Mesenchymal stem cell (in vitro differentiated cells and primary cell): ENCODE data around the gene CD1B.

Experiments used
- DNase-seq: peaks from one replicate; pipeline ENCODE4 v3.0.0-alpha.2; 2013
- H2AFZ ChIP-seq: one replicate; pipeline ENCODE4 v1.6.1; 2013; ENCODE audit warnings: low read depth, mild to moderate bottlenecking, control low read depth, inconsistent platforms, low read length, moderate library complexity
- H2AK5ac ChIP-seq: 2 replicates; pipeline ENCODE4 v1.6.1; 2013; ENCODE audit warnings: low read length, moderate library complexity, mild to moderate bottlenecking, inconsistent platforms; ENCODE audit not compliant: severe bottlenecking
- H2BK120ac ChIP-seq: one replicate; pipeline ENCODE4 v1.6.1; 2013; ENCODE audit warnings: low read depth, mild to moderate bottlenecking, inconsistent platforms, low read length, moderate library complexity
- H2BK12ac ChIP-seq, 2 experiments: one replicate each; pipeline ENCODE4 v1.6.1; 2013; ENCODE audit warnings: inconsistent platforms in 2 of 2, low read length in 2 of 2, mild to moderate bottlenecking in 2 of 2, moderate library complexity in 2 of 2, control low read depth in 1 of 2
- H2BK15ac ChIP-seq: one replicate; pipeline ENCODE4 v1.6.1; 2013; ENCODE audit warnings: mild to moderate bottlenecking, low read depth, inconsistent platforms; ENCODE audit not compliant: poor library complexity, severe bottlenecking
- H2BK5ac ChIP-seq: 2 replicates; pipeline ENCODE4 v1.6.1; 2013; ENCODE audit warnings: low read depth, mild to moderate bottlenecking, low read length, control low read depth, inconsistent platforms; ENCODE audit not compliant: poor library complexity, severe bottlenecking
- H3K14ac ChIP-seq, 2 experiments: one replicate each; pipeline ENCODE4 v1.6.1; 2013; ENCODE audit warnings: inconsistent platforms in 2 of 2, low read length in 2 of 2, control low read depth in 1 of 2, mild to moderate bottlenecking in 1 of 2, moderate library complexity in 1 of 2
- H3K18ac ChIP-seq, 2 experiments: one replicate each; pipeline ENCODE4 v1.6.1; 2013; ENCODE audit warnings: inconsistent platforms in 2 of 2, low read length in 2 of 2, control low read depth in 1 of 2, low read depth in 1 of 2, mild to moderate bottlenecking in 1 of 2
- H3K23ac ChIP-seq, 2 experiments: one replicate each; pipeline ENCODE4 v1.6.1; 2013; ENCODE audit warnings: inconsistent platforms in 2 of 2, low read length in 2 of 2, mild to moderate bottlenecking in 2 of 2, moderate library complexity in 2 of 2, control low read depth in 1 of 2
- H3K27ac ChIP-seq: 2 replicates; pipeline ENCODE4 v1.5.1; 2013; ENCODE audit warnings: mild to moderate bottlenecking, moderate library complexity, low read length, control low read depth, inconsistent platforms; ENCODE audit not compliant: poor library complexity, severe bottlenecking
- H3K27me3 ChIP-seq, 2 experiments: 2 replicates each; pipeline versions ENCODE4 v1.6.1 to v1.7.0; 2013; ENCODE audit warnings: low read length in 2 of 2, mild to moderate bottlenecking in 2 of 2, moderate library complexity in 2 of 2, control low read depth in 1 of 2, inconsistent platforms in 1 of 2; ENCODE audit not compliant: control insufficient read depth in 1 of 2, insufficient read depth in 1 of 2
- H3K36me3 ChIP-seq, 2 experiments: 2 replicates each; pipeline versions ENCODE4 v1.6.1 to v1.7.0; 2013; ENCODE audit warnings: low read length in 2 of 2, control low read depth in 1 of 2, inconsistent platforms in 1 of 2, low read depth in 1 of 2, mild to moderate bottlenecking in 1 of 2; ENCODE audit not compliant: insufficient read depth in 2 of 2, control insufficient read depth in 1 of 2
- H3K4ac ChIP-seq, 2 experiments: one replicate each; pipeline ENCODE4 v1.6.1; 2013; ENCODE audit warnings: inconsistent platforms in 2 of 2, low read length in 2 of 2, mild to moderate bottlenecking in 2 of 2, moderate library complexity in 2 of 2, control low read depth in 1 of 2, low read depth in 1 of 2
- H3K4me1 ChIP-seq: 2 replicates; pipeline ENCODE4 v1.6.1; 2013; ENCODE audit warnings: low read depth, low read length, control low read depth; ENCODE audit not compliant: control insufficient read depth, insufficient read depth
- H3K4me2 ChIP-seq: 2 replicates; pipeline ENCODE4 v1.6.1; 2013; ENCODE audit warnings: low read length, mild to moderate bottlenecking, inconsistent platforms; ENCODE audit not compliant: poor library complexity, severe bottlenecking
- H3K4me3 ChIP-seq, 2 experiments: 2 replicates each; pipeline versions ENCODE4 v1.5.1 to v1.7.0; 2013; ENCODE audit warnings: low read length in 2 of 2, mild to moderate bottlenecking in 2 of 2, control low read depth in 1 of 2, low read depth in 1 of 2; ENCODE audit not compliant: insufficient read depth in 1 of 2
- H3K79me1 ChIP-seq: replicated peaks from 2 replicates; pipeline ENCODE4 v1.6.1; 2013; ENCODE audit warnings: mild to moderate bottlenecking, control low read depth, low read length, inconsistent platforms; ENCODE audit not compliant: poor library complexity, severe bottlenecking
- H3K9ac ChIP-seq: 2 replicates; pipeline ENCODE4 v1.7.0; 2013; ENCODE audit warnings: mild to moderate bottlenecking, low read length, moderate library complexity
- H3K9me3 ChIP-seq: 2 replicates; pipeline ENCODE4 v1.7.0; 2013; ENCODE audit warnings: mild to moderate bottlenecking, low read length; ENCODE audit not compliant: control insufficient read depth
- H4K8ac ChIP-seq: one replicate; pipeline ENCODE4 v1.6.1; 2013; ENCODE audit warnings: inconsistent platforms, mild to moderate bottlenecking, low read length, moderate library complexity
- H4K91ac ChIP-seq: one replicate; pipeline ENCODE4 v1.6.1; 2013; ENCODE audit warnings: mild to moderate bottlenecking, low read length, inconsistent platforms
- WGBS: methylation state at CpG from one replicate; pipeline ENCODE4 v1.1.7; 2013; ENCODE audit warnings: mixed read lengths; 5-methylcytosine and 5-hydroxymethylcytosine counted together

The CD1B gene

DNA sequence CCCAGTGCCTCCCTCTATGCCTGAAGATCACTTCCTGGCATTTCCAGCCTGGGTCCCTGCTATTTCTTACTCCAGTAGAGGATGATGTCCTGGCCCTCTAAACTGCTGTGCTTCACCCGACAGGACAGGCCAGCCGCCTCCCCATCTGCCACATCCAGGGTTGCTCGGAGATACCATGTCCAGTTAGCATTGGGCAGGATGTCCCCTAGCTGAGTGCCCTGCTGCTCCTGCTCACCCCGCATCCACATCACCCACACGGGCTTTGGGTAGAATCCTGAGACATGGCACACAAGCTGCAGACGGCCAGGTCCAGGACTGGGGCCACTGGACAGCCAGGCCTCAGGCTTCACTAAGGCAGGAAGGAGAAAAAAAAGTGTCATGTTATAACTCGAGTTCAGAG is 2.0 kb downstream of the CD1B start:
- no peak overlapping the region for H2BK120ac ChIP-seq
- no peaks in the 10 kb centered on the region for H3K9me3 ChIP-seq
- no peak overlapping the region for H4K8ac ChIP-seq
- H3K18ac ChIP-seq: no peak overlapping the region
- H3K27me3 ChIP-seq: no peaks in the 10 kb centered on the region
- H3K4me3 ChIP-seq: no peak overlapping the region
- 78% methylated on average over 6 of the region's 7 CpGs for WGBS
- H3K4ac ChIP-seq: no peak overlapping the region
- H3K36me3 ChIP-seq: no peaks in the 10 kb centered on the region
- H2BK5ac ChIP-seq: no peak overlapping the region
- H3K14ac ChIP-seq: no peak overlapping the region
- DNase-seq: no peak
- H3K4me2 ChIP-seq: no peak overlapping the region
- H2AK5ac ChIP-seq: no peak overlapping the region
- H3K4me1 ChIP-seq: no peaks in the 10 kb centered on the region
- no peak overlapping the region for H3K27ac ChIP-seq
- H4K91ac ChIP-seq: no peak overlapping the region
- H2AFZ ChIP-seq: no peak overlapping the region
- H2BK12ac ChIP-seq: no peak overlapping the region
- H3K23ac ChIP-seq: no peak overlapping the region
- H3K9ac ChIP-seq: no peak overlapping the region
- no peaks in the 10 kb centered on the region for H3K79me1 ChIP-seq
- no peak overlapping the region for H2BK15ac ChIP-seq

DNA sequence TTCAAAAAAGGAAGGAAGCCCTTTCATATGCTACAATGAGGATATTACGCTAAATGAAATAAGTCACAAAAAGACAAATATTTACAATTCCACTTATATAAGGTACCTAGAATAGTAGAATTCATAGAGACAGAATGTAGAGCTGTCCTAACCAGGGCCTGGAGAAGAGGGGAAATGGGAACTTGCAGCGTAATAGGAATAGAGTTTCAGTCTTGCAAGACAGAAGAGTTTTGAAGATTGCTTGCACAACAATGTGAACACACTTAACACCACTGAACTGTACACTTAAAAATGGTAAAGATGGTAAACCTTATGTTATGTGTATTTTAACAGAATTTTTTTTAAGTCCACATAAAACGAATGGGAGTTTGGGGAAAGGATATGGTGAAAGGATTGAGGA is 2.9 kb downstream of the CD1B start:
- H3K23ac ChIP-seq: no peak overlapping the region
- H3K9ac ChIP-seq: no peak overlapping the region
- H3K27me3 ChIP-seq: no peaks in the 10 kb centered on the region
- H3K4me2 ChIP-seq: no peak overlapping the region
- DNase-seq: no peak
- no peaks in the 10 kb centered on the region for H3K9me3 ChIP-seq
- H3K4ac ChIP-seq: no peak overlapping the region
- H4K91ac ChIP-seq: no peak overlapping the region
- no peak overlapping the region for H2BK5ac ChIP-seq
- H2BK120ac ChIP-seq: no peak overlapping the region
- H2BK15ac ChIP-seq: no peak overlapping the region
- H3K4me3 ChIP-seq: no peak overlapping the region
- H4K8ac ChIP-seq: no peak overlapping the region
- no peak overlapping the region for H3K18ac ChIP-seq
- H2AK5ac ChIP-seq: no peak overlapping the region
- no peaks in the 10 kb centered on the region for H3K4me1 ChIP-seq
- H2BK12ac ChIP-seq: no peak overlapping the region
- no peak overlapping the region for H2AFZ ChIP-seq
- H3K27ac ChIP-seq: no peak overlapping the region
- no peaks in the 10 kb centered on the region for H3K36me3 ChIP-seq
- no peak overlapping the region for H3K14ac ChIP-seq
- 80% methylated on average over 1 of the region's 3 CpGs for WGBS
- no peaks in the 10 kb centered on the region for H3K79me1 ChIP-seq

DNA sequence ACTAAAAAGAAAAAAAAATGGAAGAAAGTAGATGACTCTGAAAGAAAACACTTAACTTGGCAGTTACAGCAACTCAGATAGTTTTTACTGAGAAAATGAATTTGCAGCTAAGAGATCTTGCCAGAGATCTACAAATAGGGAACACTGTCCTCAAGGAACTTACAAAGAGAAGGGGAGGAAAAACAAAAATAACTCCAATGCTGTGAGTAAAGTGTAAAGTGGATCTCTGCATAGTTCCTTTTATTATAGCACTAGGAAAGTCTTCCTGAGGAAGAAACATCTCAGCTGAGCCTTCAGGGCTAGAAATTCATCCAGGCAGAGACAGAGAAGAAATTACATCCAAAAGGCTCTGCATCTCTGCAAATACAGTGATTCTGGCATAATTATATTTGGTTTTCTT is 3.9 kb downstream of the CD1B start:
- no peak overlapping the region for H4K8ac ChIP-seq
- H3K27me3 ChIP-seq: no peaks in the 10 kb centered on the region
- H2AK5ac ChIP-seq: no peak overlapping the region
- H3K23ac ChIP-seq: no peak overlapping the region
- H3K18ac ChIP-seq: no peak overlapping the region
- no peak for DNase-seq
- H4K91ac ChIP-seq: no peak overlapping the region
- no peaks in the 10 kb centered on the region for H3K36me3 ChIP-seq
- H3K27ac ChIP-seq: no peak overlapping the region
- no peak overlapping the region for H3K4me2 ChIP-seq
- no peak overlapping the region for H2BK12ac ChIP-seq
- no peak overlapping the region for H3K4me3 ChIP-seq
- no peak overlapping the region for H3K4ac ChIP-seq
- H3K14ac ChIP-seq: no peak overlapping the region
- no peaks in the 10 kb centered on the region for H3K9me3 ChIP-seq
- no peaks in the 10 kb centered on the region for H3K4me1 ChIP-seq
- no peak overlapping the region for H3K9ac ChIP-seq
- H2BK5ac ChIP-seq: no peak overlapping the region
- H2AFZ ChIP-seq: no peak overlapping the region
- no peak overlapping the region for H2BK15ac ChIP-seq
- no peaks in the 10 kb centered on the region for H3K79me1 ChIP-seq
- no peak overlapping the region for H2BK120ac ChIP-seq

DNA sequence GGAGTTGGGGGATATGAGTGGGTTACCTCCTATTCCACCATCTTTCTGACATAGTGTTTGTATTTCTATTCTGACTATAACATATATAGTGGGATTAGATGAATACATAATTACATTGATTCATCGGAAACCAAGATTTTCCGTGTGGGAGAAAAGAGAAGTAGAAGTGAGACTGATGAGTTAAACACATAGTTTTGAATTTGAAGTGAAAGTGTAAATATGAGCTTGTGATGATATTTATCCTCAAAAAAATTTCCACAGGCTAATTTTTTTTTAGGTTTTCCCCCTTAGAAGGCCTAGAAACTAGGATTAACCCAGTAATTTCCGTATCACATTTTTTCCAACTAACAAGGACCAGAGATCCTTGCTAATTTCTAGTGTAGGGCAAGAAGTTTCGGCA is 6.9 kb downstream of the CD1B start:
- Histone ChIP-seq H2AFZ (no peak overlapping the region), H3K9ac (no peak overlapping the region), H2BK12ac (no peak overlapping the region), H2AK5ac (no peak overlapping the region), H3K4me1 (no peaks in the 10 kb centered on the region), H3K18ac (no peak overlapping the region), H2BK120ac (no peak overlapping the region), H3K4me2 (no peak overlapping the region), H3K36me3 (no peaks in the 10 kb centered on the region), H3K27me3 (no peaks in the 10 kb centered on the region), H3K14ac (no peak overlapping the region), H4K8ac (no peak overlapping the region), H2BK15ac (no peak overlapping the region), H4K91ac (no peak overlapping the region), H3K23ac (no peak overlapping the region), H2BK5ac (no peak overlapping the region), H3K9me3 (no peaks in the 10 kb centered on the region), H3K4me3 (no peak overlapping the region), H3K79me1 (no peaks in the 10 kb centered on the region), H3K27ac (no peak overlapping the region), H3K4ac (no peak overlapping the region)
- DNase-seq: no peak
- 92% methylated on average over 4 of the region's 4 CpGs for WGBS
